Measurements from ENCODE around the gene PLCZ1. TPM values are rescaled to one million over a fixed set of nuclear protein-coding genes. Genes with fewer than 3 reads are reported as not detected.
"Not testable (repeated sequence)": the region's sequence is repeated elsewhere in the genome, so short reads cannot be mapped to it uniquely, and the experiment has no call there.

Gene PLCZ1
- total RNA-seq = under 1 TPM in 1 of 9 donors, not detected in 8; 0.61 TPM
- under 1 TPM in 1 of 2 donors, not detected in 1; 0.42 TPM for polyA plus RNA-seq
- long read RNA-seq, donor 1 = 0 reads
- long read RNA-seq, donor 2 = 0 reads
- long read RNA-seq, donor 3 = 0 reads

- Histone ChIP-seq H3K4me1 (no peaks in the 10 kb centered on the region), H3K27ac (no peak within 1 kb of the TSS), H3K4me3 (no peak within 1 kb of the TSS), H3K9me3 (peaks cover 0 to 25% (median 11%) of the 10 kb centered on the region in 12 donors), H3K27me3 (no peaks in the 10 kb centered on the region), H3K36me3 (no peaks in the 10 kb centered on the region)
- WGBS, 4 donors = 81 to 86% (median 85%) methylated on average over 2 of the region's 2 CpGs
- intact Hi-C loops (cut with DNase I) = no loop called here
- DNase-seq = no peak
- no peak for ATAC-seq
- TF ChIP-seq POLR2A (IDR thresholded peaks at IDR 0.05) (no peak), CTCF (IDR thresholded peaks at IDR 0.05) (no peak)
These were observed at the start of gene PLCZ1, which contains the start of gene CAPZA3 for GRCh38 chr12:18737819-18738218. Gene PLCZ1, minus strand, starts transcription at chr12:18738012. Its CDS starts 641 bp downstream, at chr12:18737371. Gene CAPZA3, plus strand, starts transcription at chr12:18738119. Its CDS starts 150 bp downstream, at chr12:18738269.

- 89 to 95% (median 93%) methylated on average over 4 to 8 of the region's 8 CpGs for WGBS, 4 donors
- not testable (repeated sequence) for H3K27me3 ChIP-seq
These were observed 47.7 kb upstream of the PLCZ1 start for GRCh38 chr12:18785465-18785864.

GRCh38 chr12:18782827-18783226 lies 45.0 kb upstream of the PLCZ1 start:
- WGBS, 4 donors = 46 to 59% (median 52%) methylated on average over 2 of the region's 2 CpGs
- Histone ChIP-seq H3K27me3 (no peaks in the 10 kb centered on the region), H3K9me3 (peaks cover 0 to 34% (median 0%) of the 10 kb centered on the region in 12 donors), H3K27ac (no peak overlapping the region), H3K4me1 (no peaks in the 10 kb centered on the region), H3K4me3 (no peak overlapping the region), H3K36me3 (no peaks in the 10 kb centered on the region)
- TF ChIP-seq CTCF (IDR thresholded peaks at IDR 0.05) (no peak), POLR2A (IDR thresholded peaks at IDR 0.05) (no peak)
- intact Hi-C loops (cut with DNase I) = no loop called here
- DNase-seq = no peak
- no peak for ATAC-seq

More at GRCh38 chr12:18785465-18785864, 47.7 kb upstream of the PLCZ1 start:
- ATAC-seq; H3K4me1 ChIP-seq; H3K36me3 ChIP-seq; intact Hi-C loops (cut with DNase I); H3K27ac ChIP-seq; H3K4me3 ChIP-seq; DNase-seq: not testable (repeated sequence)
- peaks cover 0 to 14% (median 0%) of the 10 kb centered on the region in 12 donors for H3K9me3 ChIP-seq

- H3K4me1 ChIP-seq; H3K27me3 ChIP-seq; DNase-seq; intact Hi-C loops (cut with DNase I); H3K27ac ChIP-seq; ATAC-seq; H3K36me3 ChIP-seq; H3K4me3 ChIP-seq: not testable (repeated sequence)
- peaks cover 0 to 57% (median 9%) of the 10 kb centered on the region in 12 donors for H3K9me3 ChIP-seq
- WGBS, 4 donors = 45 to 92% (median 81%) methylated on average over 1 of the region's 1 CpG
These were observed 28.7 kb upstream of the PLCZ1 start for GRCh38 chr12:18766479-18766878.

GRCh38 chr12:18755341-18755740 lies 17.5 kb upstream of the PLCZ1 start:
- no peaks in the 10 kb centered on the region for H3K27me3 ChIP-seq
- peaks cover 0 to 37% (median 15%) of the 10 kb centered on the region in 12 donors for H3K4me1 ChIP-seq
- intact Hi-C loops (cut with DNase I) = loop anchor here in 3 of 10 donors (10.0 kb wide), 2 partner anchors 279 to 429 kb away; no protein-coding TSS in a partner anchor
- no peaks in the 10 kb centered on the region for H3K36me3 ChIP-seq
- no peaks in the 10 kb centered on the region for H3K9me3 ChIP-seq
- no peak overlapping the region for H3K4me3 ChIP-seq
- peak overlapping the region in 5 of 12 donors; percentile 73 to 95 (median 85) for H3K27ac ChIP-seq
- TF ChIP-seq POLR2A (IDR thresholded peaks at IDR 0.05) = no peak
- TF ChIP-seq CTCF (IDR thresholded peaks at IDR 0.05) = no peak
- ATAC-seq = no peak
- WGBS, 4 donors = 69 to 85% (median 80%) methylated on average over 1 of the region's 1 CpG
- DNase-seq = no peak
